IMR-90 (cell line): ENCODE results near the gene PRKN. TPM values are rescaled to one million over a fixed set of nuclear protein-coding genes. Genes with fewer than 3 reads are reported as not detected.

Experiments used
- ATAC-seq: fragments of 200-7000 bp; cut with Tn5 transposase; 2 replicates; pipeline ENCODE4 v1.9.1; 2020; ENCODE audit warnings: low read depth, mild to moderate bottlenecking, moderate library complexity
- BruUV-seq: library from RNA; stranded (reverse); fragments of 400-500 nt; replicated peaks from 2 replicates; lab custom pipeline; 2021; lab: Mats Ljungman, UMichigan
- CTCF ChIA-PET: fragments of 300-600 bp; formaldehyde crosslinking; extraction: SDS; loops from one replicate; lab custom pipeline; 2021; ENCODE audit warnings: antibody characterized with exemption; lab: Yijun Ruan, JAX
- POLR2A ChIA-PET: fragments of 300-600 bp; sonication (Branson Sonifier 250); formaldehyde crosslinking; loops from one replicate; lab custom pipeline; 2022; ENCODE audit warnings: antibody characterized with exemption; ENCODE audit not compliant: unreplicated experiment; lab: Charles Lee
- DNase-seq: peaks from one replicate; pipeline ENCODE4 v3.0.0; 2013
- H2AFZ ChIP-seq: replicated peaks from 2 replicates; pipeline ENCODE3; 2013; ENCODE audit warnings: low read length, mild to moderate bottlenecking; ENCODE audit not compliant: poor library complexity
- H2AK5ac ChIP-seq: 2 replicates; pipeline ENCODE4 v1.6.1; 2013; ENCODE audit warnings: low read depth, low read length, inconsistent platforms
- H2AK9ac ChIP-seq: replicated peaks from 2 replicates; pipeline ENCODE3; 2013; ENCODE audit warnings: mild to moderate bottlenecking, low read depth, low read length, moderate library complexity; ENCODE audit not compliant: poor library complexity
- H2BK120ac ChIP-seq: 2 replicates; pipeline ENCODE4 v1.6.1; 2013; ENCODE audit warnings: low read depth, low read length, inconsistent platforms
- H2BK15ac ChIP-seq: 3 replicates; pipeline ENCODE4 v1.6.1; 2013; ENCODE audit warnings: low read depth, low read length, inconsistent platforms
- H2BK20ac ChIP-seq: 2 replicates; pipeline ENCODE4 v1.6.1; 2013; ENCODE audit warnings: low read depth, mild to moderate bottlenecking, inconsistent platforms, low read length, moderate library complexity
- H2BK5ac ChIP-seq: 2 replicates; pipeline ENCODE4 v1.6.1; 2013; ENCODE audit warnings: mild to moderate bottlenecking, low read depth, low read length, inconsistent platforms; ENCODE audit not compliant: poor library complexity, severe bottlenecking
- H3K14ac ChIP-seq: replicated peaks from 2 replicates; pipeline ENCODE4 v1.6.1; 2013; ENCODE audit warnings: low read depth, low read length, inconsistent platforms
- H3K18ac ChIP-seq: 2 replicates; pipeline ENCODE4 v1.6.1; 2013; ENCODE audit warnings: low read depth, low read length, control low read depth
- H3K23ac ChIP-seq: 2 replicates; pipeline ENCODE4 v1.6.1; 2013; ENCODE audit warnings: low read depth, low read length, inconsistent platforms
- H3K27ac ChIP-seq: 2 replicates; pipeline ENCODE4 v1.5.1; 2013; ENCODE audit warnings: mild to moderate bottlenecking, control low read depth, low read length; ENCODE audit not compliant: insufficient read depth
- H3K27me3 ChIP-seq: 2 replicates; pipeline ENCODE4 v1.6.1; 2013; ENCODE audit warnings: low read length; ENCODE audit not compliant: control insufficient read depth, insufficient read depth
- H3K36me3 ChIP-seq: 2 replicates; pipeline ENCODE4 v1.6.1; 2013; ENCODE audit warnings: low read length, mixed read lengths; ENCODE audit not compliant: control insufficient read depth, insufficient read depth
- H3K4ac ChIP-seq: 2 replicates; pipeline ENCODE4 v1.6.1; 2013; ENCODE audit warnings: low read depth, low read length, inconsistent platforms
- H3K4me1 ChIP-seq: 2 replicates; pipeline ENCODE4 v1.6.1; 2013; ENCODE audit warnings: low read length, mixed read lengths; ENCODE audit not compliant: control insufficient read depth, insufficient read depth
- H3K4me2 ChIP-seq: 2 replicates; pipeline ENCODE4 v1.6.1; 2013; ENCODE audit warnings: low read depth, mild to moderate bottlenecking, control low read depth, low read length, moderate library complexity
- H3K4me3 ChIP-seq: 2 replicates; pipeline ENCODE4 v1.5.1; 2013; ENCODE audit warnings: low read depth, mild to moderate bottlenecking, control low read depth, low read length, moderate library complexity; ENCODE audit not compliant: insufficient read depth
- H3K56ac ChIP-seq: 2 replicates; pipeline ENCODE4 v1.6.1; 2013; ENCODE audit warnings: low read length, inconsistent platforms; ENCODE audit not compliant: insufficient read depth; ENCODE audit errors: extremely low read depth
- H3K79me1 ChIP-seq, 2 experiments: 2 replicates each; pipeline ENCODE4 v1.6.1; 2013; ENCODE audit warnings: low read length in 2 of 2, inconsistent platforms in 1 of 2, low read depth in 1 of 2
- H3K9ac ChIP-seq: 2 replicates; pipeline ENCODE4 v1.6.1; 2013; ENCODE audit warnings: low read depth, low read length, control low read depth
- H3K9me1 ChIP-seq: 2 replicates; pipeline ENCODE4 v1.6.1; 2013; ENCODE audit warnings: low read length, inconsistent platforms; ENCODE audit not compliant: insufficient read depth
- H3K9me3 ChIP-seq: 2 replicates; pipeline ENCODE4 v1.6.1; 2013; ENCODE audit warnings: low read length; ENCODE audit not compliant: control insufficient read depth, insufficient read depth
- H4K20me1 ChIP-seq: 2 replicates; pipeline ENCODE4 v1.6.1; 2013; ENCODE audit warnings: low read length, inconsistent platforms; ENCODE audit not compliant: insufficient read depth
- H4K5ac ChIP-seq: 2 replicates; pipeline ENCODE4 v1.6.1; 2013; ENCODE audit warnings: mild to moderate bottlenecking, low read depth, low read length, control low read depth
- H4K8ac ChIP-seq, 2 experiments: 2 replicates each; pipeline ENCODE4 v1.6.1; 2013; ENCODE audit warnings: low read depth in 2 of 2, low read length in 2 of 2, control low read depth in 1 of 2, inconsistent platforms in 1 of 2
- H4K91ac ChIP-seq: 2 replicates; pipeline ENCODE4 v1.6.1; 2013; ENCODE audit warnings: low read depth, low read length, inconsistent platforms; ENCODE audit not compliant: insufficient read depth
- BHLHE40 ChIP-seq: fragments of 150-350 bp; IDR thresholded peaks from 2 replicates; pipeline ENCODE4 v1.6.1; 2016; ENCODE audit warnings: mild to moderate bottlenecking, low read depth, low read length
- MAZ ChIP-seq: IDR thresholded peaks from 2 replicates; pipeline ENCODE4 v1.6.1; 2012; ENCODE audit warnings: low read depth, mild to moderate bottlenecking, low read length, improper control_type of control experiment, moderate library complexity, borderline replicate concordance
- MXI1 ChIP-seq: IDR thresholded peaks from 2 replicates; pipeline ENCODE4 v1.6.1; 2012; ENCODE audit warnings: low read depth, mild to moderate bottlenecking, low read length, moderate library complexity, borderline replicate concordance
- RAD21 ChIP-seq: IDR thresholded peaks from 2 replicates; pipeline ENCODE4 v1.6.1; 2012; ENCODE audit warnings: low read length, improper control_type of control experiment
- RCOR1 ChIP-seq: IDR thresholded peaks from 2 replicates; pipeline ENCODE4 v1.6.1; 2012; ENCODE audit warnings: mild to moderate bottlenecking, low read length, improper control_type of control experiment; ENCODE audit not compliant: insufficient replicate concordance
- WGBS, 2 experiments: methylation state at CpG; one replicate each; pipeline versions ENCODE4 v1.1.5 to v1.1.7; 2013; ENCODE audit warnings: missing lambda C conversion rate in 2 of 2; ENCODE audit not compliant: insufficient read length in 1 of 2; ENCODE audit errors: extremely low coverage in 2 of 2; 5-methylcytosine and 5-hydroxymethylcytosine counted together
- dilution Hi-C: fragments of 300-500 bp; cut with HindIII; formaldehyde crosslinking; loops from one replicate; pipeline ENCODE4 v1.14.3; 2018; ENCODE audit warnings: low sequenced_read_pairs; ENCODE audit not compliant: unreplicated experiment
- in situ Hi-C: fragments of 300-500 bp; cut with MboI; formaldehyde crosslinking; loops from 3 replicates; pipeline ENCODE4 v1.14.3; 2019; ENCODE audit warnings: low sequenced_read_pairs, inconsistent platforms, mixed read lengths
- intact Hi-C: fragments of 100-400 bp; cut with micrococcal nuclease; formaldehyde crosslinking; loops from 2 replicates; pipeline ENCODE4 v1.10.0; 2022
- polyA plus RNA-seq, 3 experiments: library from polyadenylated mRNA; depleted of rRNA; stranded (reverse); fragments of >200 nt; gene quantifications; 2 replicates each; pipeline ENCODE4 v1.2.3, GENCODE V29; 2012; ENCODE audit warnings: low replicate concordance in 1 of 3
- total RNA-seq: library from RNA; depleted of rRNA; stranded (reverse); fragments of >200 nt; gene quantifications from 2 replicates; pipeline ENCODE4 v1.2.3, GENCODE V29; 2012
- TF ChIP-seq, protein P1 (sequence below): fragments of 150-350 bp; IDR thresholded peaks from 2 replicates; pipeline ENCODE4 v1.6.1; 2016; ENCODE audit warnings: low read depth, mild to moderate bottlenecking, low read length, moderate library complexity, borderline replicate concordance

Gene PRKN
- total and polyA plus RNA-seq, 2 of the 4 experiments (the other 2 are of a cell fraction), result 0.15 to 0.18 TPM

DNA sequence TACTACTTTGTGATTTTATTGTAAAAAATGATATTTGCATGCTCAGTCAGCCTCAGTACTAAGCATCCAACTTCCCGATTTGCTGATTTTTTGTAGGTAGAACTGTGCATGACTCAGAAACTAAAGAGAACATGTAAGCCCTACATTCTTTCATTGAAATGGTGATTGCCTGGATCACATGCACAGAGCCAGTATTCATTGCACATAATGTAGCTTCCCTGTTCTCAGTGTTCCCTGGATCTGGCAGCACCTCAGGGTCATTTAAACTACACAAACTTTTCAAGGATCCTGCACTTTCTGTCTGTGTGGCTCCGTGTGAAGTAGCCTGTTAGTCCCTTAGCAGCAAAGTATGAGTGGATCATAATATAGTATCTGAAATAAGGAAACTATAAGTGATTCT is 1030.8 kb downstream of the PRKN start:
- 50% methylated on average over 1 of the region's 2 CpGs; no CpG with 5 or more reads in 1 of the 2 experiments for WGBS, 2 experiments
- no peak overlapping the region for H2BK20ac ChIP-seq
- no peak overlapping the region for H3K18ac ChIP-seq
- DNase-seq, result no peak
- BruUV-seq, result no TSS peak
- no peak for TF ChIP-seq MXI1
- no peak for TF ChIP-seq BHLHE40
- no peak for TF ChIP-seq MAZ
- TF ChIP-seq, protein P1, sequence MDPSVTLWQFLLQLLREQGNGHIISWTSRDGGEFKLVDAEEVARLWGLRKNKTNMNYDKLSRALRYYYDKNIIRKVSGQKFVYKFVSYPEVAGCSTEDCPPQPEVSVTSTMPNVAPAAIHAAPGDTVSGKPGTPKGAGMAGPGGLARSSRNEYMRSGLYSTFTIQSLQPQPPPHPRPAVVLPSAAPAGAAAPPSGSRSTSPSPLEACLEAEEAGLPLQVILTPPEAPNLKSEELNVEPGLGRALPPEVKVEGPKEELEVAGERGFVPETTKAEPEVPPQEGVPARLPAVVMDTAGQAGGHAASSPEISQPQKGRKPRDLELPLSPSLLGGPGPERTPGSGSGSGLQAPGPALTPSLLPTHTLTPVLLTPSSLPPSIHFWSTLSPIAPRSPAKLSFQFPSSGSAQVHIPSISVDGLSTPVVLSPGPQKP, result no peak
- TF ChIP-seq RAD21, result no peak
- TF ChIP-seq RCOR1, result no peak
- no peak overlapping the region for H3K4me3 ChIP-seq
- H3K27me3 ChIP-seq, result no peaks in the 10 kb centered on the region
- H3K23ac ChIP-seq, result no peak overlapping the region
- CTCF ChIA-PET, result no interaction called here
- H3K27ac ChIP-seq, result no peak overlapping the region
- H3K4me2 ChIP-seq, result no peak overlapping the region
- no peak overlapping the region for H2AK5ac ChIP-seq
- no peaks in the 10 kb centered on the region for H3K36me3 ChIP-seq
- H3K9me1 ChIP-seq, result no peaks in the 10 kb centered on the region
- no peak overlapping the region for H3K9ac ChIP-seq
- H4K91ac ChIP-seq, result no peak overlapping the region
- intact Hi-C loops, result no loop called here
- no peaks in the 10 kb centered on the region for H4K20me1 ChIP-seq
- H2BK15ac ChIP-seq, result no peak overlapping the region
- no peak overlapping the region for H4K8ac ChIP-seq
- no peak overlapping the region for H3K14ac ChIP-seq
- no peak overlapping the region for H3K4ac ChIP-seq
- in situ Hi-C loops, result no loop called here
- H3K56ac ChIP-seq, result no peak overlapping the region
- H2BK120ac ChIP-seq, result no peak overlapping the region
- no peak overlapping the region for H2BK5ac ChIP-seq
- dilution Hi-C loops, result no loop called here
- H3K9me3 ChIP-seq, result peaks cover 9% of the 10 kb centered on the region
- no peak overlapping the region for H4K5ac ChIP-seq
- no peaks in the 10 kb centered on the region for H3K79me1 ChIP-seq
- POLR2A ChIA-PET, result no interaction called here
- H3K4me1 ChIP-seq, result no peaks in the 10 kb centered on the region
- ATAC-seq, result no peak
- no peak overlapping the region for H2AK9ac ChIP-seq
- no peak overlapping the region for H2AFZ ChIP-seq
